HG02885 (cell line): ENCODE measurements around the gene SLC34A2.
"Not testable (repeated sequence)": the region's sequence is repeated elsewhere in the genome, so short reads cannot be mapped to it uniquely, and the experiment has no call there.

Experiments used
- ATAC-seq: cut with Tn5 transposase; IDR thresholded peaks from one replicate; pipeline ENCODE4 v1.9.1; 2021; ENCODE audit warnings: mild to moderate bottlenecking; ENCODE audit not compliant: unreplicated experiment, poor library complexity

The SLC34A2 gene, protein sequence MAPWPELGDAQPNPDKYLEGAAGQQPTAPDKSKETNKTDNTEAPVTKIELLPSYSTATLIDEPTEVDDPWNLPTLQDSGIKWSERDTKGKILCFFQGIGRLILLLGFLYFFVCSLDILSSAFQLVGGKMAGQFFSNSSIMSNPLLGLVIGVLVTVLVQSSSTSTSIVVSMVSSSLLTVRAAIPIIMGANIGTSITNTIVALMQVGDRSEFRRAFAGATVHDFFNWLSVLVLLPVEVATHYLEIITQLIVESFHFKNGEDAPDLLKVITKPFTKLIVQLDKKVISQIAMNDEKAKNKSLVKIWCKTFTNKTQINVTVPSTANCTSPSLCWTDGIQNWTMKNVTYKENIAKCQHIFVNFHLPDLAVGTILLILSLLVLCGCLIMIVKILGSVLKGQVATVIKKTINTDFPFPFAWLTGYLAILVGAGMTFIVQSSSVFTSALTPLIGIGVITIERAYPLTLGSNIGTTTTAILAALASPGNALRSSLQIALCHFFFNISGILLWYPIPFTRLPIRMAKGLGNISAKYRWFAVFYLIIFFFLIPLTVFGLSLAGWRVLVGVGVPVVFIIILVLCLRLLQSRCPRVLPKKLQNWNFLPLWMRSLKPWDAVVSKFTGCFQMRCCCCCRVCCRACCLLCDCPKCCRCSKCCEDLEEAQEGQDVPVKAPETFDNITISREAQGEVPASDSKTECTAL

GRCh38 chr4:25654971-25655963 lies at the start of gene SLC34A2:
Gene SLC34A2 (plus strand): TSS chr4:25655851. CDS start chr4:25662501, 6,650 bp downstream.
- ATAC-seq: no peak

- no peak for ATAC-seq
Measured at GRCh38 chr4:25608644-25609043, 47.0 kb upstream of the SLC34A2 start.

DNA sequence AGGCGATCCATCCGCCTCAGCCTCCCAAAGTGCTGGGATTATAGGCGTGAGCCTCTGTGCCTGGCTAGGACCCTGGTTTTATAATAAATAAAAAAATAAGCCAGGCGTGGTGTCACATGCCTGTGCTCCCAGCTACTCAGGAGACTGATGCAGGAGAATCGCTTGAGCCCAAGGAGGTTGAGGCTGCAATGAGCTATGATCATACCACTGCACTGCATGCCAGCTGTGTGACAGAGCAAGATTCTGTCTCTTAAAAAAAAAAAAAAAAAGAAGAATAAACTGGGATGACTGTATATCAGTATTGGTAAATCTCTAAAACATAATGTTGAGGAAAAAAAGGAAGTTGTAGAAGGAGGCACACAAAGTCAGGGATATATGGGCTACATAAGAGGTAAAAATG lies 45.7 kb upstream of the SLC34A2 start:
- no peak for ATAC-seq

DNA sequence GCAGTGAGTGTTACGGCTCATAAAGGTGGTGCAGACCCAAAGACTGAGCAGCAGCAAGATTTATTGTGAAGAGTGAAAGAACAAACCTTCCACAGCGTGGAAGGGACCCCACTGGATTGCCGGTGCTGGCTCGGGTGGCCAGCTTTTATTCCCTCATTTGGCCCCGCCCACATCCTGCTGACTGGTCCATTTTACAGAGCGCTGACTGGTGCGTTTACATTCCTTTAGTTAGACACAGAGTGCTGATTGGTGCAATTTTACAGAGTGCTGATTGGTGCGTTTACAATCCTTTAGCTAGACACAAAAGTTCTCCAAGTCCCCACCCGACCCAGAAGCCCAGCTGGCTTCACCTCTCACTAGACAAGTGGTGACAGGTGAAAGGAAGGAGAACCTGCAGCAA lies 42.0 kb upstream of the SLC34A2 start:
- ATAC-seq: not testable (repeated sequence)

GRCh38 chr4:25614807-25615206 lies 40.8 kb upstream of the SLC34A2 start:
- ATAC-seq: no peak

DNA sequence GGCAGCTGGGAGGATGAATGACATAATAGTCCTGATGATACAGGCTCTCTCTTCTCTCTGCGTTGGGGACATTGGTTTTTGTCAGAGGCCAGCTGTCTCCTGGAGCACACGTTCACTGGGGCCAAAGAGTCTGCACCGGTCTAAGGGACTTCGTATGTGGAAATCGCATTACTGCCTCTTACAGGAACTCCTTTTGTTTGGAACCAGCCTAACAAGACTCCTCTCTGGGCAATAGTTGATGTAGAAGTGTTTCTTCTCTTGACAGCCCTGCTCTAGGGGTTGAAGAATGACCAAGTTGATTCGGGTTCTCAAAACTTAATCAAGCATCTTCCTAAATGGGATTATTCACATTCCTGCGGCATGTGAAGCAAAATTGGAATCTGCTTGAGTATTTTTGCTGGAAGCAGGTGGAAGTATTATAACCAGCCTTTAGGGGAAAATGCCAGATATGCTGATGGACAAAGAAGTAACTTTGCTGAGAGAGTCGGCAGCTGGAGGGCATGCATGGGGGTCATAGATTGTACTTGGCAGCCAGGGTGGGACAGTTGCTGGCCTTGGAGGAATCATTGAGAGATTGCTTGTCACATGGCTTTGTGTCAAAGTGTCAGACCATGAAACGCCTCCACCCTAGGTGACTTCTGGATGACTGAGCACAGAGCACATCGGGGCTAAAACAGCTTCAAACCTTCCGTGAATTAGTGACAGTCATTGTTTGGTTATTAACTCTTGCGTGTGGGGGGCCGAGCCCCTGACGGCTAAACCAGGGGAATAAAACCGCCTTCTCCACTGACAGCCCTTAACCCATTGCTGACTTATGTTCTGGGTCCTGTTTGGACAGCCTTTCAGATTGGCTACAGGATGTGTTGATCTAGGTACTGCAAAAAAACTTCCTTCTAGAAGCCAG lies 34.4 kb upstream of the SLC34A2 start:
- no peak for ATAC-seq

GRCh38 chr4:25624616-25625015 lies 31.0 kb upstream of the SLC34A2 start:
- ATAC-seq: no peak

DNA sequence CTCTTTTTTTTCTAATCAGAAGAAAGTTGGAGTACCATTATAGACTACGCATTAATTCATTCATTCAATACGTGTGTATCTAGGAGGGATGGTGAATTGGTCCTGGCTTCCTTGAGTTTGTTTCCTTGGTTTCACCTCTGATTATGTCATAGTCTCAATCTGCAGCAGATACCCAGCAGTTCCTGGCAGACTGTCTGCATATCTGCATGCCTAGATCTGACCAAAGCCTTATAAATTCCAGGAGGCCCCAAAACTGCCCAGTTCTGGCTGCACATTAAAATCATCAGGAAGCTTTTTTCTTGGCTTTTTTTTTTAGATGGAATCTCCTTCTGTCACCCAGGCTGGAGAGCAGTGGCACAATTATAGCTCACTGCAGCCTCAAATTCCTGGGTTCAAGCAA lies 27.2 kb upstream of the SLC34A2 start:
- ATAC-seq: no peak

- ATAC-seq: no peak
Measured at GRCh38 chr4:25632135-25632534, 23.5 kb upstream of the SLC34A2 start.

DNA sequence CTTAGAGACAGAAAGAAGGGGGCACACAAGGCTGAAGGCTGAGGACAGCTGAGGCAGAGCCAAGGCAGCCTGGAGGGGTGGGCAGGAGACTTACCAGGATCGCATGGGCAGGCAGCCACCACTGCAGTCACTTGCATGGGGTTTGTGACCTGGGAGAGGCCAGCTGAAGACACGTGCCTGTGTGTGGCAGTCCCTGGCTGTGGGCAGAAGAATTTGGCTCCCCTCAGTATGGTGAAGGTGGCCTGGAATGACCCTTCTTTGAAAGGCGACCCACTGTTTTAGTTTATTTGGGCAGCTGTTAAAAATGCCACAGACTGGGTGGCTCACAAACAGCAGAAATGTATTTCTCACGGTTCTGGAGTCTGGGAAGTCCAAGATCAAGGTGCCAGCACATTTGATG lies 22.1 kb upstream of the SLC34A2 start:
- no peak for ATAC-seq

- no peak for ATAC-seq
Measured at GRCh38 chr4:25635501-25635900, 20.1 kb upstream of the SLC34A2 start.

- no peak for ATAC-seq
Measured at GRCh38 chr4:25637581-25638220, 17.9 kb upstream of the SLC34A2 start.

DNA sequence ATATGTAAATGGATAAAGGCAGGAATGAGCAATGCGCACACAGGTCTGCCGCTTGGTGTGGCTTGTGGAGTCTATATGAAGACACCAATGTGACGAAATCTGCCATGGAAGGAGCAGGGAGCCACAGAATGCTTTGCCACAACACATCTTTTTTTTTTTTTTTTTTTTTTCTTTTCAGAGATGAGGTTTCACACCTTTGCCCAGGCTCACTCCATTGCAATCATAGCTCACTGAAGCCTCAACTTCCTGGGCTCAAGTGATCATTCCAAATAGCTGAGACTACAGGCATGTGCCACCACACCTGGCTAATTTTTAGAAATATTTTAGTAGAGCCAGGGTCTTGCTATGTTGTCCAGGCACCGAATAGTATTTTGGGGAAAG lies 17.4 kb upstream of the SLC34A2 start:
- ATAC-seq: no peak

- ATAC-seq: no peak
Measured at GRCh38 chr4:25638806-25639205, 16.8 kb upstream of the SLC34A2 start.

- ATAC-seq: no peak
Measured at GRCh38 chr4:25650311-25650710, 5.3 kb upstream of the SLC34A2 start.

DNA sequence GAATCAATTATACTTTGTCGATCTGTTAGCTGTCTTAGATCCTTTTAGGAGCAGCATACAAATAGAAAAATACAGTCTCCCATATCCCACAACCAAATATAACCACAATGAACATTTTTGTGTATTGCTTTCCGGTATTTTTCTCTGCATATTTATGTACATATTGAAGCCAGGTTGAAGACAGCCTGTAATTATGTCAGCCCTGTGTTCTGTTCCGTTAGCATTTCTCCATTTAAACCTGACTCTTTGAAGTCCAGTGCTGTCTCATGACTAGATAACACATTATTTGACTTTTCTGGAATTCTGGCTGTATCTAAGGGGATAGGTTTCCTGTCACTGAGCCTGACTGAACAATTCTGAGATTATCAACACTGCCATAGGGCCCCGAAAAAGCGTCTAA lies 4.0 kb upstream of the SLC34A2 start:
- no peak for ATAC-seq

DNA sequence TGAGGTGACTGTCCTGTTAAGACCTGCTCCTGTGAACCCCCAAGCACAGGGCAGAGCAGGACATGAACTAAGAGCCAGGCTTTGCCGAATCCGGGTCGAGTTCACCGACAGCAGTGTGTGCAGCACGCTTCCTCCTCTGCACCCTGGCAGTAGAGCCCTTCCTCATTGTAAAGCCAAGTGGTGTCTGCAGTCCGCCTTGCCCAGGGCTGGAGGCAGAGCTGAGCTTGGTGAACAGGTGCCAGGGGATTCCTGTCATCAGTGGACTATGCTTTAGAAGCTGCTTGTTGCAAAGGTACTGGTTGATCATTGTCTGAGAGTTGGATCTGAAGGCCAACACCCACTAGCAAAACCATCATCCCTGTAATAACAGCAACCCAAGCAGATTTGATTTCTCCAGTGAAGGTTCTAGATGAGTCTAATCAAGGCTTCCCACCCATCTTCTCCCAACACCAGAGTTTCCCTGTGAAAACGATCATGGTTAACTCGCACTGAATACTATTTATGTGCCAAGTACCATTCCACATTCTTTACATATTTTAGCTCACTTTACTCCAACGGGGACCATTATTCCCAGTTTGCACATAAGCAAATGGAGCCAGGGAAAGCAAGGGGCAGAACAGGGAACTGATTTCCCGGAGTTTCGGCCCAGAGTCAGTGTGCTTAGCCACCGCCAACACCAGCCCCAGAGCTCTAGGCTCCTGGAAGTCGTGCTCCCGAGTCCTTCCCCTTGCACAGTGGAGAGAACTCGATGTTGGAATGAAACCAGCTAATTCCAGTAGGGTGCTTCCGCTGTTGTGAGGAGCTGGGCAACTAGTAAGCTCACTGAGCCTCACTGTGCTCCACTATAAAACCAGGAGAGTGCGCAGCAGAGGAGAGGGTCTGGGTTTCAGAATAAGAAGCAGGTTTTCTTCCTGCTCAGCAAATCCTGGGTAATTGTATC lies 1.4 kb upstream of the SLC34A2 start:
- no peak for ATAC-seq

- ATAC-seq: no peak
Measured at GRCh38 chr4:25656031-25656430, 380 bp downstream of the SLC34A2 start.
